Cardiac muscle cell (in vitro differentiated cells and primary cell): ENCODE measurements around the gene EHD4. TPM values are rescaled to one million over a fixed set of nuclear protein-coding genes. Genes with fewer than 3 reads are reported as not detected.

Experiments
- DNase-seq, 2 donors: peaks; one replicate each; pipeline versions ENCODE4 v3.0.0 to v3.0.0-alpha.2; 2010 to 2017; ENCODE audit warnings: low read depth in 1 of 2, low spot score in 1 of 2
- H3K27ac ChIP-seq: fragments of 200-600 bp; sonication (generic); 2 replicates; pipeline ENCODE4 v1.5.1; 2016
- H3K27me3 ChIP-seq: fragments of 200-600 bp; sonication (generic); 2 replicates; pipeline ENCODE4 v1.6.0; 2016; ENCODE audit warnings: control low read depth
- H3K36me3 ChIP-seq: fragments of 200-600 bp; sonication (generic); 2 replicates; pipeline ENCODE4 v1.5.1; 2016; ENCODE audit warnings: control low read depth
- H3K4me1 ChIP-seq: fragments of 200-600 bp; sonication (generic); 2 replicates; pipeline ENCODE4 v1.8.1; 2017; ENCODE audit warnings: low read depth, mild to moderate bottlenecking, mixed run types
- H3K4me3 ChIP-seq: fragments of 200-600 bp; sonication (generic); 2 replicates; pipeline ENCODE4 v1.5.1; 2016; ENCODE audit warnings: mild to moderate bottlenecking
- H3K9me3 ChIP-seq: fragments of 200-600 bp; sonication (generic); 2 replicates; pipeline ENCODE4 v1.5.1; 2017; ENCODE audit warnings: low read depth, mild to moderate bottlenecking, control low read depth
- CTCF ChIP-seq: IDR thresholded peaks from 2 replicates; pipeline ENCODE4 v1.5.1; 2012; ENCODE audit warnings: low read depth, mild to moderate bottlenecking, low read length
- polyA plus RNA-seq: library from polyadenylated mRNA; unstranded; fragments of >200 nt; fragmentation: Nextera tagmentation; extraction: Ambion mirVana; gene quantifications from 2 replicates; pipeline ENCODE4 v1.2.1, GENCODE V29; 2016
- total RNA-seq: library from RNA; depleted of rRNA; stranded (reverse); fragments of >200 nt; gene quantifications from 2 replicates; pipeline ENCODE4 v1.2.3, GENCODE V29; 2016

Gene EHD4
- total and polyA plus RNA-seq, 2 experiments from 2014 or later, result 47.4 to 56.4 TPM

- H3K4me3 ChIP-seq, result no peak overlapping the region
- no peaks in the 10 kb centered on the region for H3K27me3 ChIP-seq
- DNase-seq, result no peak
- no peak for TF ChIP-seq CTCF
- no peak overlapping the region for H3K27ac ChIP-seq
- H3K9me3 ChIP-seq, result no peaks in the 10 kb centered on the region
- no peaks in the 10 kb centered on the region for H3K4me1 ChIP-seq
- H3K36me3 ChIP-seq, result no peaks in the 10 kb centered on the region
These were observed 82.2 kb downstream of the EHD4 start for GRCh38 chr15:41890050-41890690.

GRCh38 chr15:41888662-41889253 lies 83.6 kb downstream of the EHD4 start:
- Histone ChIP-seq H3K9me3 (no peaks in the 10 kb centered on the region), H3K36me3 (no peaks in the 10 kb centered on the region), H3K27ac (no peak overlapping the region), H3K27me3 (no peaks in the 10 kb centered on the region), H3K4me1 (no peaks in the 10 kb centered on the region), H3K4me3 (no peak overlapping the region)
- TF ChIP-seq CTCF, result no peak
- DNase-seq, result no peak

GRCh38 chr15:41887893-41888292 lies 84.5 kb downstream of the EHD4 start:
- Histone ChIP-seq H3K4me3 (no peak overlapping the region), H3K9me3 (no peaks in the 10 kb centered on the region), H3K27me3 (peaks cover 7% of the 10 kb centered on the region), H3K4me1 (peaks cover under 1% of the 10 kb centered on the region), H3K36me3 (no peaks in the 10 kb centered on the region), H3K27ac (no peak overlapping the region)
- TF ChIP-seq CTCF, result no peak
- DNase-seq, result no peak

- Histone ChIP-seq H3K4me1 (peaks cover 8% of the 10 kb centered on the region), H3K36me3 (no peaks in the 10 kb centered on the region), H3K4me3 (no peak overlapping the region), H3K27me3 (peaks cover 15% of the 10 kb centered on the region), H3K9me3 (no peaks in the 10 kb centered on the region), H3K27ac (no peak overlapping the region)
- no peak for TF ChIP-seq CTCF
- DNase-seq, result no peak
These were observed 85.2 kb downstream of the EHD4 start for GRCh38 chr15:41887161-41887560.

GRCh38 chr15:41886741-41887140 lies 85.6 kb downstream of the EHD4 start:
- TF ChIP-seq CTCF, result no peak
- peaks cover 19% of the 10 kb centered on the region for H3K27me3 ChIP-seq

More at GRCh38 chr15:41886741-41887140, 85.6 kb downstream of the EHD4 start:
- Histone ChIP-seq H3K4me1 (peaks cover 10% of the 10 kb centered on the region), H3K4me3 (no peak overlapping the region), H3K36me3 (no peaks in the 10 kb centered on the region), H3K27ac (no peak overlapping the region), H3K9me3 (no peaks in the 10 kb centered on the region)
- DNase-seq, result no peak
